Activated T-helper 17 cell treated with anti-CD3 and anti-CD28 coated beads, Interleukin-2, amount 50 U/mL, for 72 hours (primary cell): ENCODE data around the gene SLC35F5. TPM values are rescaled to one million over a fixed set of nuclear protein-coding genes. Genes with fewer than 3 reads are reported as not detected.

Experiments
- ATAC-seq: fragments of 150-1000 bp; cut with Tn5 transposase; replicated peaks from 2 replicates; pipeline ENCODE4 v1.10.0; 2021; ENCODE audit warnings: mild to moderate bottlenecking, moderate library complexity
- H3K27ac Mint-ChIP-seq: one replicate; pipeline ENCODE4 v1.8.0; 2022; ENCODE audit warnings: mixed read lengths
- H3K27me3 Mint-ChIP-seq: one replicate; pipeline ENCODE4 v1.8.0; 2022; ENCODE audit warnings: mixed read lengths
- H3K36me3 Mint-ChIP-seq: one replicate; pipeline ENCODE4 v1.8.0; 2022; ENCODE audit warnings: low read depth, mild to moderate bottlenecking, mixed read lengths
- H3K4me1 Mint-ChIP-seq: one replicate; pipeline ENCODE4 v1.8.0; 2022; ENCODE audit warnings: mixed read lengths
- H3K4me3 Mint-ChIP-seq: one replicate; pipeline ENCODE4 v1.8.0; 2022; ENCODE audit warnings: mild to moderate bottlenecking, mixed read lengths
- H3K9me3 Mint-ChIP-seq: one replicate; pipeline ENCODE4 v1.8.0; 2022; ENCODE audit warnings: mixed read lengths
- total RNA-seq, 2 donors: library from RNA; stranded (reverse); gene quantifications; one replicate each; pipeline ENCODE4 v1.2.3, GENCODE V29; 2022

Gene SLC35F5
- total RNA-seq, 2 donors from 2014 or later: 23.8 to 35.8 TPM

DNA sequence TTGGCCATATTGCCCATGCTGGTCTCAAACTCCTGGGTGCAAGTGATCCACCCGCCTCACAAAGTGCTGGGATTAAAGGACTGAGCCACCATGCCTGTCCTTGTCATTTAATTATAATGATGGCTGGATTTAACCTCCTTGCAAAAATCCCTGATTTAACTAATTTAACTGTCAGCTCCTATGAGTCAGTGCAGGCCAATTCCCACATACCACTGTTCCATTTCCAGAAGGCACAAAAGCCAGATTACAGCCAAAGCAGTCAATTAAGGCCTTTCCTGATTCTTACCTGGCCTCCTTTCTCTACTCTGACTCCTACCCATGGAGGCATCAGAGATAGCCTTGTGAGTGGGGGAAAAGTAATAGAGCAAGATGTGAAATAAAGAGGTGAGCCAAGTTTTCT lies 12.3 kb upstream of the SLC35F5 start:
- Mint-ChIP-seq H3K27me3 (no peaks in the 10 kb centered on the region), H3K27ac (no peak overlapping the region), H3K9me3 (no peaks in the 10 kb centered on the region), H3K4me3 (no peak overlapping the region), H3K4me1 (no peaks in the 10 kb centered on the region), H3K36me3 (no peaks in the 10 kb centered on the region)
- no peak for ATAC-seq

DNA sequence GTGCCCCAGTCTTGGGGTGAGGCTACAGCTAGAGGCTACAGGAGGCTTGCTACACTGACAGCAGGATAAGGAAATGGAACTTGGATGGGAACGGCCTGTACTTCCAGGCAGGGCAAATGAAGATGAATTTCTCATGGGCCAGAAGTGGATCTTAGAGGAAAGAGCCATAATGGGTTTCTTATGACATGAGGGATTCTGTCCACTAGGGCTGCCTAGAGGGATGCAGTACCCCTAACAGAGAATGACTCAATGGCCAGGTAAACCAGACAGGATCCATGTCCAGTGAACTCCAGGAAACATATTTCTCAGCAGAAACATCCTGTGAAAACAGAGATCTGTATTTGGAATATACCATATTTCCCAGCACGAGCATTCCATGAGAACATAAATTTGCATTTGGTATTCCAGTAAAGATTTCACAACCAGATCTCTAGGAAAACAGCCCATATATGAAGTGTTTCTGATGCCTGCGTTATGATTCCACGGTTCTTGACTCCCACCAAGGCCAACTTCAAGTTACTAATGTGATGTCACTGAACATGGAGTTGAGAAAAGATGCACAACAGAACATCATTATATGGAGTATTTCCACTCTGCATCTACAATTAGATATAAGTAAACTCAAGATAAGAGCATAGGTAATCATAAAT lies 11.5 kb upstream of the SLC35F5 start:
- no peaks in the 10 kb centered on the region for H3K9me3 Mint-ChIP-seq
- H3K27ac Mint-ChIP-seq: no peak overlapping the region
- no peak overlapping the region for H3K4me3 Mint-ChIP-seq
- H3K4me1 Mint-ChIP-seq: no peaks in the 10 kb centered on the region
- ATAC-seq: no peak
- H3K36me3 Mint-ChIP-seq: no peaks in the 10 kb centered on the region
- H3K27me3 Mint-ChIP-seq: no peaks in the 10 kb centered on the region

DNA sequence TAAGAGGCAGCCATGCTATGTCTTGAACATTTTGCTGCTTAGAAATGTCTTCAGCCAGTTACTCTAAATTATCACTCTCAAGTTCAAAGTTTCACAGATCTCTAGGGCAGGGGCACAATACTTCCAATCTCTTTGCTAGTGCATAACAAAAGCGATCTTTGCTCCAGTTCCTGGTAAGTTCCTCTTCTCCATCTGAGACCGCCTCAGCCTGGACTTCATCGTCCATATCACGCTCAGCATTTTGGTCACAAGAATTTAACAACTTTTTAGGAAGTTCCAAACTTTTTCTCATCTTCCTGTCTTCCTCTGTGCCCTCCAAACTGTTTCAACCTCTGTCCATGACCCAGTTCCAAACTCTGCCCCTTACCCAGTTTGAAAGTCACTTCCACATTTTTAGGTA lies 8.8 kb upstream of the SLC35F5 start:
- ATAC-seq: no peak
- H3K9me3 Mint-ChIP-seq: no peaks in the 10 kb centered on the region
- H3K4me1 Mint-ChIP-seq: no peaks in the 10 kb centered on the region
- H3K27me3 Mint-ChIP-seq: no peaks in the 10 kb centered on the region
- H3K4me3 Mint-ChIP-seq: no peak overlapping the region
- H3K36me3 Mint-ChIP-seq: no peaks in the 10 kb centered on the region
- no peak overlapping the region for H3K27ac Mint-ChIP-seq

DNA sequence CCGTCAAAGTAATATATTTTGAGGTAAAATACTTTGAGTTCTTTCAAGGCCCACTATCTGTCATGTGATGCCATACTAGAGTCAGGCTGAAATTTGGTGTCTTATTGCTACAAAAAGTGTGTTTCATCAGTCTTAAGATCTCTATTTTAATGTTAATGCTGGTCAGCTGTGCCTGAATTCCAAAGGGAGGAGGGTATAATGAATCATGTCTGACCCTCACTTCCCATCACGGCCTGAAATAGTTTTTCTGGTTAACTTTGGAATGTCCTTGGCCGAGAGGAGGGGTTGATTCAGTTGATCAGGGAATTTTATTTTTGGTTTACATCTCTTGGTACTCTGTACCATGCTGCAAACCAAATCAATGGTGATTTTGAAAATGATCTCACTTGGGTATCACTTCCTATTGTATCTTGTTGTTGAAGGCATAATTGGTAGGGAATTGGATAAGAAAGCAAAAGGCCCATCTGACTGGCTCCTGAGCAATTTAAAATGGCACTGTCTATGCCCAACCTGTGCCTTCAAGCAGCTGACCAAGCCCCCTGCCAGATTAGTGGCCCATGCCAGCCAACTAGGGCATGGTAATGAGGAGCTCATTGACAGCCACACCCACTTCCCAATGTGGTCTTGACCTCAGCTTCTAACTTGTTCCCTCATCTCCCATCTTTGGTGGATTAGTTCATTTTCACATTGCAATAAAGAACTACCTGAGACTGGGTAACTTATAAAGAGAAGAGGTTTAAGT lies 6.1 kb upstream of the SLC35F5 start:
- Mint-ChIP-seq H3K4me1 (no peaks in the 10 kb centered on the region), H3K27ac (no peak overlapping the region), H3K27me3 (no peaks in the 10 kb centered on the region), H3K36me3 (no peaks in the 10 kb centered on the region), H3K4me3 (no peak overlapping the region), H3K9me3 (no peaks in the 10 kb centered on the region)
- ATAC-seq: no peak

DNA sequence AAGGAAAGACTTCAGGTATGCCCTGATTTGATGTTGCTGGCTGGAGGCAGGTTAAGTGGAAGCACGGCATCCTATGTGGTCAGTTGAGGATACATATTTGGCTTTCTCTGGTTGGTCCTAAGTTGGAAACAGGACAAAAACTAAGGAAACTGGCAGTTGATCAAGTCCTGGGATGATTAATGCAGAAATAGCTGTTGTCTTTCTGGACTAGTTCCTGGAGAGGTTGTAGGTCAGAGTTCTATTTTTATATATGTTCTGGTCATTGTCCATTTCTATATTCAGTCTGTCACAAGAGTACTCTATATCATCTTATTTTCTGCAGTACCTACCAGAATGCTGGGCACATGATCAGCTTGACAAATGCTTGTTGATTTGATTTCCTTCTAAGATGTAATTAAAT lies 4.0 kb upstream of the SLC35F5 start:
- no peak overlapping the region for H3K27ac Mint-ChIP-seq
- H3K9me3 Mint-ChIP-seq: no peaks in the 10 kb centered on the region
- H3K36me3 Mint-ChIP-seq: peaks cover 5% of the 10 kb centered on the region
- no peaks in the 10 kb centered on the region for H3K27me3 Mint-ChIP-seq
- H3K4me3 Mint-ChIP-seq: no peak overlapping the region
- no peak for ATAC-seq
- H3K4me1 Mint-ChIP-seq: peaks cover 4% of the 10 kb centered on the region

DNA sequence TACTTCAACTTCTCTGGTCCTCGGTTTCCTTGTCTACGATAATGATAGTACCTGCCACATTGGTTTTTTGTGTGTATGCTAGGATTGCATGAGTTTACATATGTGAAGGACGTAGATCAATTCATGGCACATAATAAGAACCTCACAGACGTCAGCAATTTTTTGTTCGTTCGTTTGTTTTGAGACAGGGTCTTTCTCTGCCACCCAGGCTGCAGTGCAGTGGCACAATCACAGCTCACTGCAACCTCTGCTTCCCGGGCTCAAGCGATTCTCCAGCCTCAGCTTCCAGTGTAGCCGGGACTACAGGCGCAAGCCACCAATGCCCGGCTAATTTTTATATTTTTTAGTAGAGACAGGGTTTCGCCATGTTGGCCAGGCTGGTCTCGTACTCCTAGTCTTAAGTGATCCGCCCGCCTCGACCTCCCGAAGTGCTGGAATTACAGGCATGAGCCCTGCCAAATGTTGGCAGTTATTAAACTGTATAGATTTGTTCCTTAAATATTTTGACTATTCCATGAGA lies 756 bp upstream of the SLC35F5 start:
- Mint-ChIP-seq H3K4me3 (peak overlapping the region; percentile 82), H3K4me1 (peaks cover 4% of the 10 kb centered on the region), H3K27ac (peak overlapping the region; percentile 91), H3K27me3 (no peaks in the 10 kb centered on the region), H3K9me3 (no peaks in the 10 kb centered on the region), H3K36me3 (peaks cover 27% of the 10 kb centered on the region)
- ATAC-seq: no peak

DNA sequence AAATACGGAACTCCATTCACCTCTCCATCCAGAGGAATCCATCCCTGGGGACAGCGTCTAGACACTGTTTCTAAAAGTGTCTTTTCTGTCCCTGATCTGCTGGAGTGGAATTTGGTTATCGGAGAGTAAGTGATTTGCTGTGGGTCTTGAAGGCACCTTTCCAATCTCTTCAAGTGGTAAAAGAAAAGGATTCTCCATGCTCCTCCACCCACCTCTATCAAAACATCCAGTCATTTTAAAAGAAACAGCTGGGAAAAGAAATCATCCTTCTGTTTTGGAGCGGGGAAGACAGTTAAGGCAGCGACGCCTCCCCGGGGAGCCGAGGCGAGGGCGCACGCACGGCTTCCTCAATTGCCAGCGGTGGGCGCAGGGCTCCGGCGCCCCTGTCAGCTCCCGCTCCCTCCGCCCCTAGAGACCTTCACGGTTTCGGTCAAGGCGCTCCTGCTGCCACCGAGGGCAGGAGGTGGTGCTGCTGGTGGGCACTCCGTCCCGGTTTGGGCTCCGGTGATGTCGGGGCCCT lies 547 bp downstream of the SLC35F5 start:
- H3K9me3 Mint-ChIP-seq: no peaks in the 10 kb centered on the region
- no peaks in the 10 kb centered on the region for H3K27me3 Mint-ChIP-seq
- peak; percentile 56 for ATAC-seq
- peaks cover 38% of the 10 kb centered on the region for H3K36me3 Mint-ChIP-seq
- H3K4me3 Mint-ChIP-seq: peak overlapping the region; percentile 82
- H3K27ac Mint-ChIP-seq: peak overlapping the region; percentile 87
- H3K4me1 Mint-ChIP-seq: peaks cover 5% of the 10 kb centered on the region

DNA sequence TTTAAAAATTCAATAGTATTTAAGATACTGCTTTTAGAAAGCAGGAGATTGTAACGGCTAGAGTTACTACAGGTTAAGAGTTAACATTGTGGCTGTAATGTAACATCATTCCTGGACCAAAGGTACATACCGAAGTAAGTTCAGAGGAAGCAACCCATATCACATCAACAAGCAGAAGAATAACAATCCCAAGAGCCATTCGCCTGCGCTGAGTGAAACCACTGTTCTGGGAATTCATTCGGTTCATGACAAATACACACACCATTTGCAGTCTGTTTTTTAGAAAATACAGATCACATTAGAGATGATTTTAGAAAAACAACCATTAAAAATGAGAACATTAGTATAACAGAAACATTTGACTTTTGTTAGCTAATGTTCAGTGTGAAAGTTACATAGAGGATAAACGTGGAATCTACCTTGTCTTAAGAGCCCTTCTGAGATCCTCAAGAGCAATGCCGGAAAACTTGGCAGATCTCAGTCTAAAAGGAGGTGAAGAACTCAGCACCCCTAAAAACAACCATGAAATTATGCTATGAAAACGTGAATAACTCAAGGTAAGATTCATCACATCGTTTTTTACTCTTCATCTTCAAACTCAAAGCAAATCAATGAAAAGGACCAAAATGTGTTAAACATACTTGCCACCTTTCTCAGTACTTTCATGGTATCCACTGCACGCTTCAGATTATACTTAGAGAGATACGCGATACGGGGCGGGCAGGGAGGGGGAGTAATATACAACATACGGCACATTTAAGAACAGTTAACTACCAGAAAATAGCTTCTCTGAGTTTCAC lies 1.2 kb downstream of the SLC35F5 start:
- no peak for ATAC-seq
- Mint-ChIP-seq H3K27ac (peak overlapping the region; percentile 87), H3K4me3 (peak overlapping the region; percentile 82), H3K27me3 (no peaks in the 10 kb centered on the region), H3K9me3 (no peaks in the 10 kb centered on the region), H3K4me1 (peaks cover 11% of the 10 kb centered on the region), H3K36me3 (peaks cover 45% of the 10 kb centered on the region)

DNA sequence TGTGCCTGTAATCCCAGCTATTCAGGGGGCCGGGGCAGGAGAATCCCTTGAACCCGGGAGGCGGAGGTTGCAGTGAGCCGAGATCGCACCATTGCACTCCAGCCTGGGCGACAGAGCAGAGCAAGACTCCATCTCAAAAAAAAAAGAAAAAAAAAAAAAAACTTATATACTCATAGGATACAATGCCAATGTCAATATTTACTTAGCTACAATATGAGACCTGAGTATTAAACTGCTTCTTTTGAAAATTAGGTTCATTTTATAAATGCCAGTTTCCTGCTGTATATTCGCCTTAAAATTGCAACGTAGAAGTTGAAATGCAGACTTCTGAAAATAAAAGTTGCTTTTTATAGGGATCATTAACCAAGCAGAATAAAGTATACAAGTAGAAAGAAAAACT lies 2.3 kb downstream of the SLC35F5 start:
- Mint-ChIP-seq H3K36me3 (peaks cover 54% of the 10 kb centered on the region), H3K4me1 (peaks cover 13% of the 10 kb centered on the region), H3K27me3 (no peaks in the 10 kb centered on the region), H3K27ac (no peak overlapping the region), H3K9me3 (no peaks in the 10 kb centered on the region), H3K4me3 (peak overlapping the region; percentile 82)
- no peak for ATAC-seq

DNA sequence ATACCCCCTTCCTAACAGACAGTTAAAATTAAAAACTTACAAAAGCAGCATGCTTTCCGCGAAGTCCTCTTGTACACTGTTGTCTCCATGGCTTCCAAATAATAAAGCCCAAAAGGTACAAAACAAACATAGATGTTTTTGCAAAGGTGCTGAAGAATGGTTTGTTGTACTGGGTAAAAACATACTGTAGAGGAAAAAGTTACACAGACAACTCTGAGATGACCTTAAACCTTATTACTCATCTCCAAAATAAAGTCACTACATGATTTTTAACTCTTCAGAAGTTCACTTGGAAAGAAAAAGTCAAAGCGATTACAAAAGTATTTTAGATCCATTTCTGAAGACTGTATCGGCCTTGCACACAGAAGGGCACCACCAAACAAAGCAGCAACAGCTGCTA lies 6.1 kb downstream of the SLC35F5 start:
- Mint-ChIP-seq H3K27me3 (no peaks in the 10 kb centered on the region), H3K4me3 (no peak overlapping the region), H3K9me3 (no peaks in the 10 kb centered on the region), H3K4me1 (peaks cover 9% of the 10 kb centered on the region), H3K27ac (no peak overlapping the region), H3K36me3 (peaks cover 80% of the 10 kb centered on the region)
- no peak for ATAC-seq

DNA sequence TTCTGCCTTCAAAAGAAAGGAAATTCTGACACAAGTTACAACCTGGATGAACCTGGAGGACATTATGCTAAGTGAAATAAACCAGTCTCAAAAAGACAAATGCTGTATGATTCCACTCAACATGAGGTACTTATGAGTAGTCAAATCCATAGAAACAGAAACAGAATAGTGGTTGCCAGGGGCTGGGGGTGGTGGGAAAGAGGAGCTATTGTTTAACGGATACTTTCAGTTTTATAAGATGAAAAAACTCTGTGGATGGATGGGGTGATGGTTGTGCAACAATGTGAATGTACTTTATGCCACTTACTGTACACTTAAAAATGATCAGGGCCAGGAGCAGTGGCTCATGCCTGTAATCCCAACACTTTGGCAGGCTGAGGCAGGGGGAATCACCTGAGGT lies 15.4 kb downstream of the SLC35F5 start:
- Mint-ChIP-seq H3K36me3 (peaks cover 89% of the 10 kb centered on the region), H3K9me3 (no peaks in the 10 kb centered on the region), H3K4me3 (no peak overlapping the region), H3K4me1 (peaks cover 4% of the 10 kb centered on the region), H3K27me3 (no peaks in the 10 kb centered on the region), H3K27ac (no peak overlapping the region)
- no peak for ATAC-seq

DNA sequence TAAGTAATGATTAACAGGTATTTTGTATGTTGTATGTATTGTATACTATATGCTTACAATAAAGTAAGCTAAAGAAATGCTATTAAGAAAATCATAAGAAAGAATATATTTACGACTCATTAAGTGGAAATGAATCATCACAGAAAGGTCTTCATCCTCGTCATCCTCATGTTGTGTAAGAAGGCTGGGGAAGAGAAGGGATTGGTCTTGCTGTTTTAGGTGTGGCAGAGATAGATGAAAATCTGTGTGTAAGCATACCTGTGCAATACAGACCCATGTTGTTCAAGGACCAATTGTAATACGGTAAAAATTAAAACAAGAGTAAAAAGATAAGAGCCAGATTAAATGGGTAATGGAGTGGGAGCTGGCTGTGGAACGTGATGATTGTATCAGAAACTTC lies 16.6 kb downstream of the SLC35F5 start:
- no peak for ATAC-seq
- H3K9me3 Mint-ChIP-seq: no peaks in the 10 kb centered on the region
- no peaks in the 10 kb centered on the region for H3K27me3 Mint-ChIP-seq
- no peak overlapping the region for H3K4me3 Mint-ChIP-seq
- H3K27ac Mint-ChIP-seq: no peak overlapping the region
- H3K4me1 Mint-ChIP-seq: peaks cover 4% of the 10 kb centered on the region
- H3K36me3 Mint-ChIP-seq: peaks cover 77% of the 10 kb centered on the region

DNA sequence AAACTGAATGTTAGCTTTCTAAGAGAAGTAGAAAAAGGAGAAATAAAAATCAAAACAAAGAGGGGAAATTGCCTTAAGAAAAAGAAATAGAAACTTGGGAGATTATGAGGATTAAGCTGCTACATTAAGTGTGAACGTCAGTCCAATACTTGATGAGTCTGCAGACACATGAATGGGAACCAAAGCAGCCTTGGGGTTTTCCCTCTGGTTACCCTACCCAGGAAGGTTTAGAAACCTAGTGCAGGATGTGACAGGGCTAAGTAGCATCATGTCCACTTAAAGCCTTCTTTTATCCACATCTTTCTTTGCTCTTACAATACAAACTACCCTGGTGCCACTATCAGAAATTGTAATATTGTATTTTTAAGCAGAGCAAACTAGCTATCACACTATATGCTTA lies 22.3 kb downstream of the SLC35F5 start:
- H3K4me3 Mint-ChIP-seq: no peak overlapping the region
- peaks cover 62% of the 10 kb centered on the region for H3K36me3 Mint-ChIP-seq
- H3K9me3 Mint-ChIP-seq: no peaks in the 10 kb centered on the region
- H3K27me3 Mint-ChIP-seq: no peaks in the 10 kb centered on the region
- H3K4me1 Mint-ChIP-seq: no peaks in the 10 kb centered on the region
- ATAC-seq: peak; percentile 94
- no peak overlapping the region for H3K27ac Mint-ChIP-seq

DNA sequence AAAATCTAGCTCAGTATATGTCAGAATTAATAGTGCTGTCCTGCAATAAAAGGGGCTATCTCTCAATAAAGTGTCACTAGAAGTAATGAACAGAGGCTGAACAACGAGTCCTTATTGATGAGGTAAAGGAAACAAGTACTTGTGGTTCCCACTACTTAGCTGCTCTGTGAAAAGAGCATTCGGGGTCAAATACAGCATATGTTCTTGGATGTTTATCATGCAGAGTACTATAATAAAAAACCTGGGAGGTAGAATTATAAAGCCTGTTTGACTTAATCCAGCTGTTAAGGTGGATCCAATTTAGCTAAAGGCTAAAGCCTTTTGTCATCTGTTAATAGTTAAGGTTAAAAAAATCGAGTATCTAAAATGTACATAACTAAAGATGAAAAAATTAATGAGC lies 32.4 kb downstream of the SLC35F5 start:
- Mint-ChIP-seq H3K4me3 (no peak overlapping the region), H3K4me1 (no peaks in the 10 kb centered on the region), H3K36me3 (peaks cover 38% of the 10 kb centered on the region), H3K9me3 (no peaks in the 10 kb centered on the region), H3K27ac (no peak overlapping the region), H3K27me3 (no peaks in the 10 kb centered on the region)
- no peak for ATAC-seq
